ENCODE results near the gene DONSON.
A peak's percentile ranks its signal among the peaks of the same experiment; 100 is the strongest.

Gene DONSON

DNA sequence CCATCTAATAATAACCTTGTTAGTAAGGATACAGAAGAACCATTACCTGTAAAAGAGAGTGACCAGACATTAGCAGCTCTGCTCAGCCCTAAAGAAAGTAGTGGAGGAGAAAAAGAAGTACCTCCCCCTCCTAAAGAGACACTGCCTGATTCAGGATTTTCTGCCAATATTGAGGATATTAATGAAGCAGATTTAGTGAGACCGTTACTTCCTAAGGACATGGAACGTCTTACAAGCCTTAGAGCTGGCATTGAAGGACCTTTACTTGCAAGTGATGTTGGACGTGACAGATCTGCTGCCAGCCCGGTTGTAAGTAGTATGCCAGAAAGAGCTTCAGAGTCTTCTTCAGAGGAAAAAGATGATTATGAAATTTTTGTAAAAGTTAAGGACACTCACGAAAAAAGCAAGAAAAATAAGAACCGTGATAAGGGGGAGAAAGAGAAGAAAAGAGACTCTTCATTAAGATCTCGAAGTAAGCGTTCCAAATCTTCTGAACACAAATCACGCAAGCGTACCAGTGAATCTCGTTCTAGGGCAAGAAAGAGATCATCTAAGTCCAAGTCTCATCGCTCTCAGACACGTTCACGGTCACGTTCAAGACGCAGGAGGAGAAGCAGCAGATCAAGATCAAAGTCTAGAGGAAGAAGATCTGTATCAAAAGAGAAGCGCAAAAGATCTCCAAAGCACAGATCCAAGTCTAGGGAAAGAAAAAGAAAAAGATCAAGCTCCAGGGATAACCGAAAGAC, 34.1 kb downstream of the DONSON start:
- Mint-ChIP-seq H3K27me3 (ENCODE audit: low read depth) (no peaks in the 10 kb centered on the region), H3K4me3 (peak overlapping the region; percentile 0), H3K27ac (no peak overlapping the region), H3K9me3 (no peaks in the 10 kb centered on the region), H3K36me3 (ENCODE audit: low read depth) (peaks cover 73% of the 10 kb centered on the region), H3K4me1 (ENCODE audit: low read depth) (peaks cover 40% of the 10 kb centered on the region)

DNA sequence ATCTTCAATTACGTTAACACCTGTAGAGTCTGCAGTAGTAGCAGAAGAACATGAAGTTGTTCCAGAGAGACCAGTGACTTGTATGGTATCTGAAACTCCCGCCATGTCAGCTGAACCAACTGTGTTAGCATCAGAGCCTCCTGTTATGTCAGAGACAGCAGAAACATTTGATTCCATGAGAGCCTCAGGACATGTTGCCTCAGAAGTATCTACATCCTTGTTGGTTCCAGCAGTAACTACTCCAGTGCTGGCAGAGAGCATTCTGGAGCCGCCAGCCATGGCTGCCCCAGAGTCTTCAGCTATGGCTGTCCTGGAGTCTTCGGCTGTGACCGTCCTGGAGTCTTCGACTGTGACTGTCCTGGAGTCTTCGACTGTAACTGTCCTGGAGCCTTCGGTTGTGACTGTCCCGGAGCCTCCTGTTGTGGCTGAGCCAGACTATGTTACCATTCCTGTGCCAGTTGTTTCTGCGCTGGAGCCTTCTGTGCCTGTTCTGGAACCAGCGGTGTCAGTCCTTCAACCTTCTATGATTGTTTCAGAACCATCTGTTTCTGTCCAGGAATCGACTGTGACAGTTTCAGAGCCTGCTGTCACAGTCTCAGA, 35.4 kb downstream of the DONSON start:
- H3K4me1 Mint-ChIP-seq (ENCODE audit: low read depth) = peaks cover 34% of the 10 kb centered on the region
- peaks cover 71% of the 10 kb centered on the region for H3K36me3 Mint-ChIP-seq (ENCODE audit: low read depth)
- H3K27me3 Mint-ChIP-seq (ENCODE audit: low read depth) = no peaks in the 10 kb centered on the region
- no peaks in the 10 kb centered on the region for H3K9me3 Mint-ChIP-seq
- H3K27ac Mint-ChIP-seq = no peak overlapping the region
- H3K4me3 Mint-ChIP-seq = no peak overlapping the region

DNA sequence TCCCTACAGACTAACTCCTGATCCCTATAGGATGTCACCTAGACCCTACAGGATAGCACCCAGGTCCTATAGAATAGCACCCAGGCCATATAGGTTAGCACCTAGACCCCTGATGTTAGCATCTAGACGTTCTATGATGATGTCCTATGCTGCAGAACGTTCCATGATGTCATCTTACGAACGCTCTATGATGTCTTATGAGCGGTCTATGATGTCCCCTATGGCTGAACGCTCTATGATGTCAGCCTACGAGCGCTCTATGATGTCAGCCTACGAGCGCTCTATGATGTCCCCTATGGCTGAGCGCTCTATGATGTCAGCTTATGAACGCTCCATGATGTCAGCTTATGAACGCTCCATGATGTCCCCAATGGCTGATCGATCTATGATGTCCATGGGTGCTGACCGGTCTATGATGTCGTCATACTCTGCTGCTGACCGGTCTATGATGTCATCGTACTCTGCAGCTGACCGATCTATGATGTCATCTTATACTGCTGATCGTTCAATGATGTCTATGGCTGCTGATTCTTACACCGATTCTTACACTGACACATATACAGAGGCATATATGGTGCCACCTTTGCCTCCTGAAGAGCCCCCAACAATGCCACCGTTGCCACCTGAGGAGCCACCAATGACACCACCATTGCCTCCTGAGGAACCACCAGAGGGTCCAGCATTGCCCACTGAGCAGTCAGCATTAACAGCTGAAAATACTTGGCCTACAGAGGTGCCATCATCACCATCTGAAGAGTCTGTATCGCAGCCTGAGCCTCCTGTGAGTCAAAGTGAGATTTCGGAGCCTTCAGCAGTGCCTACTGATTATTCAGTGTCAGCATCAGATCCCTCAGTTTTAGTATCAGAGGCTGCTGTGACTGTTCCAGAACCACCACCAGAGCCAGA, 36.1 kb downstream of the DONSON start:
- Mint-ChIP-seq H3K27ac (no peak overlapping the region), H3K36me3 (ENCODE audit: low read depth) (peaks cover 63% of the 10 kb centered on the region), H3K4me3 (no peak overlapping the region), H3K4me1 (ENCODE audit: low read depth) (peaks cover 34% of the 10 kb centered on the region), H3K9me3 (no peaks in the 10 kb centered on the region), H3K27me3 (ENCODE audit: low read depth) (no peaks in the 10 kb centered on the region)

GRCh38 chr21:33551664-33552063, 36.8 kb downstream of the DONSON start:
- no peaks in the 10 kb centered on the region for H3K9me3 Mint-ChIP-seq
- no peak overlapping the region for H3K4me3 Mint-ChIP-seq
- H3K4me1 Mint-ChIP-seq (ENCODE audit: low read depth) = peaks cover 33% of the 10 kb centered on the region
- no peak overlapping the region for H3K27ac Mint-ChIP-seq
- no peaks in the 10 kb centered on the region for H3K27me3 Mint-ChIP-seq (ENCODE audit: low read depth)
- H3K36me3 Mint-ChIP-seq (ENCODE audit: low read depth) = peaks cover 58% of the 10 kb centered on the region

- peaks cover 27% of the 10 kb centered on the region for H3K4me1 Mint-ChIP-seq (ENCODE audit: low read depth)
- H3K9me3 Mint-ChIP-seq = no peaks in the 10 kb centered on the region
- H3K4me3 Mint-ChIP-seq = no peak overlapping the region
- H3K27me3 Mint-ChIP-seq (ENCODE audit: low read depth) = no peaks in the 10 kb centered on the region
- H3K36me3 Mint-ChIP-seq (ENCODE audit: low read depth) = peaks cover 53% of the 10 kb centered on the region
- H3K27ac Mint-ChIP-seq = no peak overlapping the region
These were observed 37.5 kb downstream of the DONSON start for GRCh38 chr21:33550772-33551660.

DNA sequence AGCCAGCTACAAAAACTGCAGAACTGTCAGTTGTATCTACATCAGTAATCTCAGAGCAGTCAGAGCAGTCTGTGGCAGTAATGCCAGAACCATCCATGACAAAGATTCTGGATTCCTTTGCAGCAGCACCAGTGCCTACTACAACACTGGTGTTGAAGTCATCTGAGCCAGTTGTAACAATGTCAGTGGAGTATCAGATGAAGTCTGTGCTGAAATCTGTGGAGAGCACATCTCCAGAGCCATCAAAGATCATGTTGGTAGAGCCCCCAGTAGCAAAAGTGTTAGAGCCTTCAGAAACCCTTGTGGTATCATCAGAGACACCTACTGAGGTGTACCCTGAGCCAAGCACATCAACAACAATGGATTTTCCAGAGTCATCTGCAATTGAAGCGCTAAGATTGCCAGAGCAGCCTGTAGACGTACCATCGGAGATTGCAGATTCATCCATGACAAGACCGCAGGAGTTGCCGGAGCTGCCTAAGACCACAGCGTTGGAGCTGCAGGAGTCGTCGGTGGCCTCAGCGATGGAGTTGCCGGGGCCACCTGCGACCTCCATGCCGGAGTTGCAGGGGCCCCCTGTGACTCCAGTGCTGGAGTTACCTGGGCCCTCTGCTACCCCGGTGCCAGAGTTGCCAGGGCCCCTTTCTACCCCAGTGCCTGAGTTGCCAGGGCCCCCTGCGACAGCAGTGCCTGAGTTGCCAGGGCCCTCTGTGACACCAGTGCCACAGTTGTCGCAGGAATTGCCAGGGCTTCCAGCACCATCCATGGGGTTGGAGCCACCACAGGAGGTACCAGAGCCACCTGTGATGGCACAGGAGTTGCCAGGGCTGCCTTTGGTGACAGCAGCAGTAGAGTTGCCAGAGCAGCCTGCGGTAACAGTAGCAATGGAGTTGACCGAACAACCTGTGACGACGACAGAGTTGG, 38.4 kb downstream of the DONSON start:
- Mint-ChIP-seq H3K27ac (no peak overlapping the region), H3K27me3 (ENCODE audit: low read depth) (no peaks in the 10 kb centered on the region), H3K9me3 (no peaks in the 10 kb centered on the region), H3K4me3 (no peak overlapping the region), H3K36me3 (ENCODE audit: low read depth) (peaks cover 46% of the 10 kb centered on the region), H3K4me1 (ENCODE audit: low read depth) (peaks cover 25% of the 10 kb centered on the region)

DNA sequence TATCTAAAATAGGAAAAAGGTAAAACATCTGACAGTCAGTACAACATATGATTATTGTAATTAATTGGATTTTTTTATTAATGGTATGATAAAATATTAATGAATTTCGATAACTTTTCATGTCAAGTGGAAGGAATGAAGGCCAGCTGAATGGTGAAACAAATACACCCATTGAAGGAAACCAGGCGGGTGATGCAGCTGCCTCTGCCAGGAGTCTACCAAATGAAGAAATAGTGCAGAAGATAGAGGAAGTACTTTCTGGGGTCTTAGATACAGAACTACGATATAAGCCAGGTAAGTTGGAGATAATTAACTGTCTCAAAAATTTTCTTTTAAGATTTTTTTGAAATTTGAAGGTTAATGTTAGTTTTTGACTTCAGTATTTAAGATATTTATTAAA, 42.4 kb downstream of the DONSON start:
- Mint-ChIP-seq H3K4me3 (no peak overlapping the region), H3K27me3 (ENCODE audit: low read depth) (no peaks in the 10 kb centered on the region), H3K36me3 (ENCODE audit: low read depth) (peaks cover 22% of the 10 kb centered on the region), H3K27ac (no peak overlapping the region), H3K4me1 (ENCODE audit: low read depth) (peaks cover 18% of the 10 kb centered on the region), H3K9me3 (no peaks in the 10 kb centered on the region)

DNA sequence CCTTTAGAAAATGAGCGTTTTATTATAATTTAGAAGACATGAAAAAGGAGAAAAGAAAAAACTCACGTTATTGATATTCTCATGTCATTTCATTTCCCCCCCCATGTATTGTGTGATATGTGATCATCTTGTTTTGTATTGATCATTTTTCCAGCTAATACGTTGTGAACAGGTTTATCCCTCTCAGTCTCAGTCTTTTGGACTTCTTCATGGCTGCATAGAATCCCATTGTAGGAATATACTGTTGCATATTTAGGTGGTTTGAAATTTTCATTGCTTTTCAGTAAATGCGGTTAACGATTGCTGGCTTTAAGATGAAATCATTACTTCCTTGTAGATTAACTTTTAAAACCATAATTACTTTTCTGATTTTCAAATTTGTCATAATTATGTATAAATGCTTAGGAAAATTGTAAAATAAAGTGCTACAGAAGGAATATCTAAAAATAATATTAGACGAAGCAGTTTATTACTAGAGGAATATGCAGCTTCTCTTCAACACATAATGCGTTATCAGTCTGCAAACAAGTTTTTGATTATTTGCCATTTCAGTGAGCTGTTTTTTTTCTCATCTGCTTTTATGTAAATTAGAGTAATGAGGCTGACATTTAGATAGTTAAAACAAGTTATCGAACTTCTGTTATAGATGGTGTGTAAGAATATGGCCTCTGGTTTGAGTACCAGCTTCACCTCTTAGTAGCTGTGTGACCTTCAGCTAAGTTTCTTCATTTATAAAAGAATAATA, 43.9 kb downstream of the DONSON start:
- Mint-ChIP-seq H3K27ac (peak overlapping the region; percentile 97), H3K4me3 (peak overlapping the region; percentile 89), H3K4me1 (ENCODE audit: low read depth) (peaks cover 26% of the 10 kb centered on the region), H3K27me3 (ENCODE audit: low read depth) (no peaks in the 10 kb centered on the region), H3K9me3 (no peaks in the 10 kb centered on the region), H3K36me3 (ENCODE audit: low read depth) (peaks cover 17% of the 10 kb centered on the region)

GRCh38 chr21:33543505-33544129, 44.9 kb downstream of the DONSON start:
- peaks cover 26% of the 10 kb centered on the region for H3K4me1 Mint-ChIP-seq (ENCODE audit: low read depth)
- H3K36me3 Mint-ChIP-seq (ENCODE audit: low read depth) = peaks cover 14% of the 10 kb centered on the region
- peak overlapping the region; percentile 97 for H3K27ac Mint-ChIP-seq
- no peaks in the 10 kb centered on the region for H3K9me3 Mint-ChIP-seq
- peak overlapping the region; percentile 89 for H3K4me3 Mint-ChIP-seq
- no peaks in the 10 kb centered on the region for H3K27me3 Mint-ChIP-seq (ENCODE audit: low read depth)

- Mint-ChIP-seq H3K27ac (peak within 1 kb of the TSS; percentile 97), H3K4me3 (peak within 1 kb of the TSS; percentile 89), H3K27me3 (ENCODE audit: low read depth) (no peaks in the 10 kb centered on the region), H3K9me3 (no peaks in the 10 kb centered on the region), H3K36me3 (ENCODE audit: low read depth) (peaks cover 14% of the 10 kb centered on the region), H3K4me1 (ENCODE audit: low read depth) (peaks cover 26% of the 10 kb centered on the region)
These were observed 45.6 kb downstream of the DONSON start, which contains the start of gene SON for GRCh38 chr21:33542640-33543504. SON (plus strand) TSS chr21:33543038; CDS start chr21:33543093, 55 bp downstream.

DNA sequence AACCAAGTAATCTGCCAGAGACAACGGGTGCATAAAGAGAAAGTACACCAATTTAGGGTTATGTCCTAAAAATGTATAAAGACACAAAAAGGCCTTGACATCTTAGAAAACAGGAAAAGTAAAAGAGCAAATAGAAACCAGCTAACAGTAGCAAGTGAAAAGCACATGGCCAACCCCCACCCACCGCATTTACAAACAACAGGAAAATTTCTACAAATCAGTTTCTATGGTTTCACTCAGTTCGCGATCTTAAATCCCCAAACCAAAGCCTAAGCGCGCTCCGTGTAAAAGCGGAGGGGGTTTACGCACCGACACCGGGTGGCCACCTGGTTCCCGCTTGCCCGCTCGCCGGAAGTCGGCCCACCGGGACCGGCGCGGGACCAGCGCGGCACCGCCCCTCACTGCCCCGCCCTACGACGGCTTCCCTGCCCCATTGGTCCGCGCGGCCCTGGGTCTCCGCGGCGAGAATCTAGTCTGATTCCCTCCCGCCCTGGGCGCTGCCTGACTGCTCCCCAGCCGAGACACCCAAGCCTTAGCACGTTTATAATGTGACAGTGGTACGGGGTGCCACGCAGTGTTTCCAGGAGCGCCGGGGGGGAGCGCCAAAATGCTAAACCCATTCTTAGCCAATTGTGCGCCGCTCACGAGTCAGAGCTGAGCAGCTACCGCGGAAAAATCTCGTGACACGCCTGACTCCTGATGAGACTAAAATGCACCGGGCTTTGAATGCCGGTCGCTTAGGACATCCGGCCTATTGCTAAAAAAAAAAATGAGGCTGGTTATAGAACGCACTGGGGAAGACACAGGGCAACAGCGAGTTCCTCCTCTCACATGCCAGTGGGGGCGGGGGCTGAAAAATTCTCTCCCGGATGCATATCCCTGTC, 46.5 kb downstream of the DONSON start, which contains the start of gene GART:
GART (minus strand) TSS at position 362 of the 884 bp plus-strand sequence. CDS start 2,802 bp downstream, outside the sequence.
- Mint-ChIP-seq H3K4me1 (ENCODE audit: low read depth) (peaks cover 30% of the 10 kb centered on the region), H3K27me3 (ENCODE audit: low read depth) (no peaks in the 10 kb centered on the region), H3K9me3 (peaks cover 5% of the 10 kb centered on the region), H3K4me3 (peak within 1 kb of the TSS; percentile 89), H3K36me3 (ENCODE audit: low read depth) (peaks cover 22% of the 10 kb centered on the region), H3K27ac (peak within 1 kb of the TSS; percentile 97)

Measured in T-helper 1 cell treated with Interleukin-12 subunit alpha and Interleukin-12 subunit beta and Interleukin-4 antibody, amounts not matched to agents 30 μg/mL and 1 μg/mL, for 36 hours (primary cell).